ENCODE results near the gene PXN.

PXN gene

GRCh38 chr12:120168337-120168736 is 97.2 kb downstream of the PXN start:
- Histone ChIP-seq H3K27me3 (no peaks in the 10 kb centered on the region), H3K9me3 (no peaks in the 10 kb centered on the region), H3K4me3 (ENCODE audit: low read depth in 1 of 2, low read length in 1 of 2) (no peak overlapping the region), H3K27ac (no peak overlapping the region), H3K4me1 (ENCODE audit: control insufficient read depth in 1 of 2, insufficient read depth in 1 of 2, low read depth in 1 of 2, low read length in 1 of 2) (no peaks in the 10 kb centered on the region), H3K36me3 (peaks cover 72% of the 10 kb centered on the region)
- TF ChIP-seq CTCF (IDR thresholded peaks at IDR 0.05) = no peak

- Histone ChIP-seq H3K27me3 (no peaks in the 10 kb centered on the region), H3K36me3 (peaks cover 72% of the 10 kb centered on the region), H3K4me1 (ENCODE audit: control insufficient read depth in 1 of 2, insufficient read depth in 1 of 2, low read depth in 1 of 2, low read length in 1 of 2) (no peaks in the 10 kb centered on the region), H3K4me3 (ENCODE audit: low read depth in 1 of 2, low read length in 1 of 2) (no peak overlapping the region), H3K27ac (no peak overlapping the region), H3K9me3 (no peaks in the 10 kb centered on the region)
- no peak for TF ChIP-seq CTCF (IDR thresholded peaks at IDR 0.05)
Measured at GRCh38 chr12:120167529-120168095, 97.9 kb downstream of the PXN start.

- H3K27ac ChIP-seq = no peak overlapping the region
- no peaks in the 10 kb centered on the region for H3K4me1 ChIP-seq (ENCODE audit: control insufficient read depth in 1 of 2, insufficient read depth in 1 of 2, low read depth in 1 of 2, low read length in 1 of 2)
- no peaks in the 10 kb centered on the region for H3K27me3 ChIP-seq
- no peak overlapping the region for H3K4me3 ChIP-seq (ENCODE audit: low read depth in 1 of 2, low read length in 1 of 2)
- no peaks in the 10 kb centered on the region for H3K9me3 ChIP-seq
- H3K36me3 ChIP-seq = peaks cover 78% of the 10 kb centered on the region
- no peak for TF ChIP-seq CTCF (IDR thresholded peaks at IDR 0.05)
Measured at GRCh38 chr12:120164293-120164692, 101.2 kb downstream of the PXN start.

- no peak for TF ChIP-seq CTCF (IDR thresholded peaks at IDR 0.05)
- Histone ChIP-seq H3K4me3 (ENCODE audit: low read depth in 1 of 2, low read length in 1 of 2) (no peak overlapping the region), H3K36me3 (peaks cover 81% of the 10 kb centered on the region), H3K9me3 (no peaks in the 10 kb centered on the region), H3K4me1 (ENCODE audit: control insufficient read depth in 1 of 2, insufficient read depth in 1 of 2, low read depth in 1 of 2, low read length in 1 of 2) (no peaks in the 10 kb centered on the region), H3K27me3 (no peaks in the 10 kb centered on the region), H3K27ac (no peak overlapping the region)
Measured at GRCh38 chr12:120162763-120163162, 102.8 kb downstream of the PXN start.

- Histone ChIP-seq H3K4me3 (ENCODE audit: low read depth in 1 of 2, low read length in 1 of 2) (no peak overlapping the region), H3K27me3 (no peaks in the 10 kb centered on the region), H3K27ac (no peak overlapping the region), H3K4me1 (ENCODE audit: control insufficient read depth in 1 of 2, insufficient read depth in 1 of 2, low read depth in 1 of 2, low read length in 1 of 2) (no peaks in the 10 kb centered on the region), H3K9me3 (no peaks in the 10 kb centered on the region), H3K36me3 (peaks cover 85% of the 10 kb centered on the region)
- no peak for TF ChIP-seq CTCF (IDR thresholded peaks at IDR 0.05)
Measured at GRCh38 chr12:120161852-120162251, 103.7 kb downstream of the PXN start.
